Measurements from ENCODE around the gene BRK1.
A peak's percentile ranks its signal among the peaks of the same experiment; 100 is the strongest.
"Not testable (repeated sequence)": the region's sequence is repeated elsewhere in the genome, so short reads cannot be mapped to it uniquely, and the experiment has no call there.

The BRK1 gene

GRCh38 chr3:10149226-10149625 lies 33.8 kb downstream of the BRK1 start:
- DNase-seq = peak; percentile 95

- DNase-seq = no peak
These were observed 35.5 kb downstream of the BRK1 start for GRCh38 chr3:10150987-10151386.

DNA sequence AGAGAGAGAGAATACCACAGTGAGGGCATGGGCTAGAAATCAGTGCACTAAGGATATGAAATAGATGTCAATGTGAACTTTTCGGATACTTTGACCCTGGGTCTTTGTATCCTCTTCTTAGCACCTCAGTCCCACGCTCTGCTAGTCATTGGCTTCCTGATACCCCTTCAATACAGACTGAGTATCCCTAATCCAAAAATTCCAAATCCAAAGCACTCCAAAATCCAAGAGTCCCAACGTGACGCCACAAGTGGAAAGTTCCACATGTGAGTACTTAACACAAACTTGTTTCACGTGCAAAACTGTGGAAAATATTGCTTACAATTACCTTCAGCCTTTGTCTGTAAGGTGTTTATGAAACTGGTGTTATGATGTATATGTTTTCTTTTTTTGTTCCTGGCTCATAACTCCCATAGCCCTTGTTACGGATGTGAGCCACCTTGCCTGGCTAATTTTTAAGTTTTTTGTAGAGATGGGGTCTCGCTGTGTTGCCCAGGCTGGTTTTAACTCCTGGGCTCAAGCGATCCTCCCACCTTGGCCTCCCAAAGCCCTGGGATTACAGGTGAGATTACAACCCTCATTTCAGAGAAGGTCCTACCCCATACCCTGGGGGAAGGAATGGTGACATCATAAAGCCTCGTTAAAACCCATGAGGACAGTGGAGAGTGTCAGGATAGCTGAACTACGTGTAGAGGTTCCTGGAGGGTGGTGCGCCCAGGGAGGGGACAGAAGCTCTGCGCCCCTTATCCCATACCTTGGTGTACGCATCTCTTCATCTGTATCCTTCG lies 39.1 kb downstream of the BRK1 start:
- no peak for DNase-seq

DNA sequence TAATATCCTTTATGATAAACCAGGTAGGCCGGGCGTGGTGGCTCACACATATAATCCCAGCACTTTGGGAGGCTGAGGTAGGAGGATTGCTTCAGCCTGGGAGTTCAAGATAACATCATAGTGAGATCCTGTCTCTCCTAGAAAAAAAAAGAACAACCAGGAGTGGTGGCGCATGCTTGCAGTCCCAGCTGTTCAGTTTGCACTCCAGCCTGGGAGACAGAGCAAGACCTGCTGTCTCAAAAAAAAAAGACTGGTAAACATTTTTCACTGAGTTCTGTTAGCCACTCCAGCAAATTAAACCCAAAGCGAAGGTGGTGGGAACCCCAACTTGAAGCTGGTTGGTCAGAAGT lies 39.6 kb downstream of the BRK1 start:
- no peak for DNase-seq

DNA sequence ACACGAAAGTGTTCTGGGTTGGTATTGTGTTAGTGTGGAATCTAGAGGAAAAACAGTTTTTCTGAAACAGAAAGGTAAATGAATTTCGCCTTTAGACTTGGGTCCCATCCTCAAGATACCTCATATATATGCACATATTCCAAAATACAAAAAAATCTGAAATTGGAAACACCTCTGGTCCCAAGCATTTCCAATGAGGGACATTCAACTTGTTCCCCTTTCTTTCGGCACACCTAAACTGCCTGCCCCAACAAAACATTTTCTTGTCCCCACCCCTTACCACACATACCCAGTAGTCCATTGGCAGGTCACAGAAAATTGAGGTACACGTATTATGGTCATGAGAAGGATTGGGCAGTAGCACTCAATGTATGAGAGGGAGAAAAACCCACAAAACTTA lies 40.2 kb downstream of the BRK1 start:
- no peak for DNase-seq

DNA sequence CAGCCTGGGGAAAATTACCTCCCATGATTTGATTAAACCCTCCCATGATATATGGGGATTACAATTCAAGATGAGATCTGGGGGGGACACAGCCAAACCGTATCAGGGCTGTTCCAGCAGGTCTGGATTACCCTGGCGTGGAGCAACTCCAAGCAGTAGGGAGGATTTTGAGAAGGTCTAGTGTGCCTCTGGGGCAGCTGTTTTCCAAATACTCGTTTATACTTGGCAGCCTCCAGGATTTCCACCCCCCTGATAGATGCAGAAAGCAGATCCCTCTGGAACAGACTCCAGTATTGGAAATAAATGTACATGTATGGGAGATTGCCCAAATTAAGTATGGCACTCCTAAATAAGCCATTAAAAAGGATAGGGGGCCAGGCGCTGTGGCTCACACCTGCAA lies 41.6 kb downstream of the BRK1 start:
- no peak for DNase-seq

GRCh38 chr3:10158555-10158954 lies 43.1 kb downstream of the BRK1 start:
- not testable (repeated sequence) for DNase-seq

DNA sequence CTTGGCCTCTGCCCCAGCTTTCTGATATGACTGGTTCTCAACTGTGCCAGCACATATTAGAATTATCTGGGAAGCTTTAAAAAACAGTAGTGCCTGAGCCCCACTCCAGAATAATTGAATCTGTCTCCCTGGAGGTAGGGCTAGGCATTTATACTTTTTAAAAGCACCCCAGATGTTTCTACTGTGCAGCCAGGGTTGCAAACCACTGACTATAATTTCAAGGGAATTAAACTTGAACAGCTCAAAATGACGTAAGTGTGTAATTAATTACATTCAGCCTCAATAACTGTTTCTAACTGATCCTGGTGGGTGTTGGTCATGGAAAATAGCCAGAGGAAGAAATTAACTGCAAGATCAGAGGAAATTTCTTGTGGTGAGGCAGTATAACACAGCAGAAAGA lies 44.9 kb downstream of the BRK1 start:
- no peak for DNase-seq

DNA sequence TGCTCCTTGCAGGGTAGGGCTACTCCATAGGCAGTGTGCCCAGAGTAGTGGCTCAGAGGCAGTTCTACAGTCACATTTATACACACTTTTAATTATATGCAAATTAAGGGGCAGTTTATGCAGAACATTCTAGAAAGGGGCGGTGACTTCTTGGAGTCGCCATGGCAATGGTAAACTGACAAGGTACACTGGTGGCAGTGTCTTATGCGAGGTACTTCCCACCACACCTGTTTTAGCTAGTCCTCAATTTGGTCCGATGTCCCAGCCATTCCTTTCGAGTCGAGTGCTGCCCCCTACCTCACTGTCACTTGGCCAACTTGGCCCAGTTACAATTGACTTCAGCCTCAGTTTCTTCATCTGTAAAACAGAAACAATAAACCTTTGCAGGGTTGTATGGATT lies 45.5 kb downstream of the BRK1 start:
- DNase-seq = no peak

- DNase-seq = peak; percentile 63
These were observed 46.7 kb downstream of the BRK1 start for GRCh38 chr3:10162185-10162584.

DNA sequence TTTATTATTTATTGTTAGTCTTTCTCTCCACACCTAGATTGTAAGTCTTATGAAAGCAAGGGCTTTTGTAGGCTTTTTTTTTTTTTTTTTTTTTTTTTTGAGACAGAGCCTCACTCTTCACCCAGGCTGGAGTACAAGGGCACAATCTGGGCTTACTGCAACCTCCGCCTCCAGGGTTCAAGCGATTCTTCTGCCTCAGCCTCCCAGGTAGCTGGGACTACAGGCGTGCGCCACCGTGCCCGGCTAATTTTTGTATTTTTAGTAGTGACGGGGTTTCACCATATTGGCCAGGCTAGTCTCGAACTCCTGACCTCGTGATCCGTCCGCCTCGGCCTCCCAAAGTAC lies 48.7 kb downstream of the BRK1 start:
- DNase-seq = not testable (repeated sequence)

- no peak for DNase-seq
These were observed 49.3 kb downstream of the BRK1 start, which contains the start of gene IRAK2 for GRCh38 chr3:10164546-10165393. TSS of gene IRAK2 (plus strand) at chr3:10164919. CDS start at chr3:10164955, 36 bp downstream.

GRCh38 chr3:10166213-10166604 lies 50.7 kb downstream of the BRK1 start:
- DNase-seq = no peak

GRCh38 chr3:10169000-10169496 lies 53.6 kb downstream of the BRK1 start:
- no peak for DNase-seq

DNA sequence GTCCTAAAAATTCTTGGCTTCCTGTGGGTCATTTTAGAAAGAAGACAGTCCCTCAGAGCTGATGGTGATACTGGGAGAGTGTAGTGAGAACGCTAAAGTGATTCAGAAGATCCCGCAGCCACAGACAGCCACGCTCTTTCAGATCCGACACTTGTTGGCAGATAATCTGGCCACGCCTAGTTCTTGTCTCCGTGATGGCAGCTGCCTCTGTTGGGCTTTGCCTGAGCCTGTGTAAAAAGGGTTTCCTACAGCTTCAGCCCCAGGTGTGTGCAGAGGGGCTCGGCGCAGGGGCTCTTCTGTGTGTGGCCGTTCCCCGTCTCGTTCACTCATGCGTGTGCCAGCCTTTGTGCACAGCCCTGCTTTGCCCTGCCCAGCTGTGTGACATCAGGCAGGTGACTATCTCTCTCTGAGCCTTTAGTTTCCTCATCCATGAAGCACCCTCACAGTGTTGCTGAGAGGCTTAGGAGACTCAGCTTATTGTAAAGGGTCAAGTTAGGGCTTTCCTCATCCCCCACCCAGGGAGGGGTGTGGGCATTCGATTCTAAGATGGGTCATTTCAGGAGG lies 55.5 kb downstream of the BRK1 start:
- DNase-seq = no peak

DNA sequence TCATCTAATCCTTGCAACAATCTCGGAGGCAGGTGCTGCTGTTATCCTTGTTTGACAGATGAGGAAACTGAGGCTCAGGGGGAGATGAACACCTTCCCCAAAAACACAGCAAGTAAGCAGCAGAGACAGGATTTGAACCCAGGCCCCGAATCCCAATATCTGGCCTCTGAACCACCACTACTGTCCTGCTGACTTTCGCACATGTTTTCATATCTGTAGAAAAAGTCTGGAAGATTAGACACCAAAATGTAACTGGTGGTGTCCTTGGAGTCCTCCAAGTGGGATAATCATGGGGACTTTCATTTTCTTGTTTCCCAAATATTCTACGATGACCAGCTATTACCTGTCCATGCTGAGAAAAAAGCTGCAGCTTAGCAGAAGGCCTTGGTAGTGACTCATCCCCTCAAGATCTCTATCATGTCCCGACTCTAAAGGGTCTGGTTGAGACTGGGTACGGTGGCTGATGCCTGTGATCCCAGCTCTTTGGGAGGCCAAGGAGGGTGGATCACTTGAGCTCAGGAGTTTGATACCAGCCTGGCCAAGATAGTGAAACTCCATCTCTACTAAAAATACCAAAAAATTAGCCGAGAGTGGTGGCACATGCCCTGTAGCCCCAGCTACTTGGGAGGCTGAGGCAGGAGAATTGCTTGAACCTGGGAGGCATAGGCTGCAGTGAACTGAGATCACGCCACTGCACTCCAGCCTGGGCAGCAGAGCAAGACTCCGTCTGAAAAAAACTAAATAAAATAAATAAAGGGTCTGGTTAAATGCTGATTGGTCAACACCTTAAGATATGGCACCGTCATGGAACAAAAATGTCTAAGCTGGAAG lies 57.8 kb downstream of the BRK1 start:
- DNase-seq = no peak

GRCh38 chr3:10173926-10174435 lies 58.5 kb downstream of the BRK1 start:
- peak; percentile 79 for DNase-seq

DNA sequence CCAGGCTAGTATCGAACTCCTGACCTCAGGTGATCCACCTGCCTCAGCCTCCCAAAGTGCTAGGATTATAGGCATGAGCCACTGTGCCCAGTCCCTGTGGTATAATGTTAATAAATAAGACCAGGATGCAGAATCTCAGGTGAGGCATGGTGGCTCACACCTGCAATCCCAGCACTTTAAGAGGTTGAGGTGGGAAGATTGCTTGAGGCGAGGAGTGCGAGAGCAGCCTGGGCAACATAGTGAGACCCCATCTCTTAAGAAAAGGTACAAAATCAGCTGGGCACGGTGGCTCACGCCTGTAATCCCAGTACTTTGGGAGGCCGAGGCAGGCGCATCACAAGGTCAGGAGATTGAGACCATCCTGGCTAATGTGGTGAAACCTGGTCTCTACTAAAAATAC lies 59.9 kb downstream of the BRK1 start:
- DNase-seq = not testable (repeated sequence)

DNA sequence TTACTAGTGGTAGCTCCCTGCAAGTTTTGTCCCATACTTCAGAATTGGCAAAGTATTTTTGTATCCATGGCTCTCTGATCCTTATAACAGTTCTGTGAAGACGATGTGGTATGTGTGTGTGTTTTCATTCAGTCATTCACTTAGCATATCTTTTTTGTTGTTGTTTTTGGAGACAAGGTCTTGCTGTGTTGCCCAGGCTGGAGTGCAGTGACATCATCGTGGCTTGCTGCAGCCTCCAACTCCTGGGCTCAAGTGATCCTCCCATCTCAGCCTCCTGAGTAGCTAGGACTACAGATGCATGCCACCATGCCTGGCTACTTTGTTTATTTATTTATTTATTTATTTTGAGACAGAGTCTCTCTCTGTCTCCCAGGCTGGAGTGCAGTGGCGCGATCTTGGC lies 60.7 kb downstream of the BRK1 start:
- DNase-seq = not testable (repeated sequence)

Measured in MV-4-11 (cell line).